HG02571 (cell line): ENCODE measurements around the gene LGALS4.
"Not testable (repeated sequence)": the region's sequence is repeated elsewhere in the genome, so short reads cannot be mapped to it uniquely, and the experiment has no call there.

Experiments used
- ATAC-seq: cut with Tn5 transposase; IDR thresholded peaks from one replicate; pipeline ENCODE4 v1.9.1; 2021; ENCODE audit warnings: mild to moderate bottlenecking, moderate library complexity; ENCODE audit not compliant: unreplicated experiment

The LGALS4 gene

DNA sequence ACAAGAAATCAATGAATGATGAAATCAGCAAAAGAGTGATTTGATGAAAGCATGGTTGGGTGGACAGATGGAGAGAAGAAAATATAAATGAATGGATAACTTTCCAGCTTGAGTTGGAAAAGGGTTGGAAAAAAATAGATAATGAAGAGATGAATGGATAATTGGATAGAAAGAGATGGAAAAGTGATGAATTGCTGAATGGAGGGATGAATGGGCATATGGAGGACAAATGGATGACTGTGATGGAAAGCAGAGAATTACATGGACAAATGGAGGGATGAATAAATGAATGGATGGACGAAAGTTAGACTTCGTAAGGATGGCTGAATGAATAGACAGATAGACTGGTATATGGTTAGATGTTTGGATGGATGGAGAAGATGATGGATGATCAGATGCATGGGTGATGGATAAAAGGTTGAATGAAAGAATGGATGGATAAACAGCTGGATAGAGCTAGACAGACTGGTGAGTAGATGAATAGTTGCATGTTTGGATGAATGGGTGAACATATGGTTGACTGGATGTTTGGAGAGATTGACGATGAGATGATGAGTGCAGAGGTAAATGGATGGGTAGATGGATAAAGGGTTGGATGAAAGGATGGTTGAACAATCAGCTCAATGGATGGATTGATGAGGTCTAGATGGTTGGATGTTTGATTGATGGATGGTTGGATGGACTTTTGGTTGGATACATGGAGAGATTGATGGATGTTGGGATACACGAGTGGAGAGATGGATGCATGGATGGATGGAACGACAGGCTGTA lies 12.0 kb downstream of the LGALS4 start:
- ATAC-seq, result no peak

DNA sequence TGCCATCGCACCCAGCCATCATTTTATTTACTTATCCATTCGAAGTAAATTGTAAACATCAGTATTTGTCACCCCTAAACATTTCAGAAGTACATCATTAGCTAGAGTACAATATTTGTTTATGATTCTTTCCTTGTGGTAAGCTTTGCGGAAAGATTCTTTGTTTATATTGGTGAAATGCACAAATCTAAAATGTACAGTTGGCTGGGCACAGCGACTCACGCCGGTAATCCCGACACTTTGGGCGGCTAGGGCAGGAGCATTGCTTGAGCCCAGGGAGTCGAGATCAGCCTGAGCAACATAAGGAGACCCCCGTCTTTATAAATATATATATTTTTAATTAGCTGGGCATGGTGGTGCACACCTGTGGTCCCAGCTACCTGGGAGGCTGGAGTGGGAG lies 13.6 kb downstream of the LGALS4 start:
- no peak for ATAC-seq

DNA sequence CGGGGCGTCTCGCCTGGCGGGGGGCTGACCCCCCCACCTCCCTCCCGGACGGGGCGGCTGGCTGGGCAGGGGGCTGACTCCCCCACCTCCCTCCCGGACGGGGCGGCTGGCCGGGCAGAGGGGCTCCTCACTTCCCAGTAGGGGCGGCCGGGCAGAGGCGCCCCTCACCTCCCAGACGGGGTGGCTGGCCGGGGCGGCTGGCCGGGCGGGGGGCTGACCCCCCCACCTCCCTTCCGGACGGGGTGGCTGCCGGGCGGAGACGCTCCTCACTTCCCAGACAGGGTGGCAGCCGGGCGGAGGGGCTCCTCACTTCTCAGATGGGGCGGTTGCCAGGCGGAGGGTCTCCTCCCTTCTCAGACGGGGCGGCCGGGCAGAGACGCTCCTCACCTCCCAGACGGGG lies 15.0 kb downstream of the LGALS4 start:
- not testable (repeated sequence) for ATAC-seq

DNA sequence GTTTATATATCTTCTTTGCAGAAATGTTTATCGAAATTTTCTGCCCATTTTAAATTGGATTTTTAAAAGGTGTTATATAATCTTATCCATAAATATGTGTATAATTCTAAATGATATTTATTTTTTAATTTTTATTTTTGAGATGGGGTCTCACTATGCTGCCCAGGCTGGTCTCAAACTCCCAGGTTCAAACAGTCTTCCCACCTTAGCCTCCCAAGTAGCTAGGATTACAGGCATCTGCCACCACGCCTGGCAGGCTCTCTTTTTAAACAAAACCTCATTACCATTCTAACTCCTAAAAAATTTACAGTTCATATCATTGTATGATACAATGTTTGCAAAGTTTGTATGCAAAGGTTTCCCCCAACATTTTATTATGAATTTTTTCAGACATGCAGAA lies 16.6 kb downstream of the LGALS4 start:
- ATAC-seq, result no peak

DNA sequence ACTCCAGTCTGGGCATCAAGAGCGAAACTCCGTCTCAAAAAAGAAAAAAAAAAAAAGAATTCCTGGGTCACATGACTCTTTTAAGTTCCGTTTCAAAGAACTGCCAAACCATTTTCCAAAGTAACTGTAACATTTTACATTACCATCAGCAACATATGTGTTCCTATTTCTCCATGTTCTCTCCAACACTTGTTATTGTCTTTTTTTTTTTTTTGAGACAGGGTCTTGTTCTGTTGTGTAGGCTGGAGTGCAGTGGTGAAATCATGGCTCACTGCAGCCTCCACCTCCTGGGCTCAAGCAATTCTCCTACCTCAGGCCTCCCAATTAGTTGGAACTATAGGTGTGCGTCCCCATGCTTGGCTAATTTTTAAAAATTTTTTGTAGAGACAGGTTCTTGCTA lies 17.2 kb downstream of the LGALS4 start:
- ATAC-seq, result no peak

DNA sequence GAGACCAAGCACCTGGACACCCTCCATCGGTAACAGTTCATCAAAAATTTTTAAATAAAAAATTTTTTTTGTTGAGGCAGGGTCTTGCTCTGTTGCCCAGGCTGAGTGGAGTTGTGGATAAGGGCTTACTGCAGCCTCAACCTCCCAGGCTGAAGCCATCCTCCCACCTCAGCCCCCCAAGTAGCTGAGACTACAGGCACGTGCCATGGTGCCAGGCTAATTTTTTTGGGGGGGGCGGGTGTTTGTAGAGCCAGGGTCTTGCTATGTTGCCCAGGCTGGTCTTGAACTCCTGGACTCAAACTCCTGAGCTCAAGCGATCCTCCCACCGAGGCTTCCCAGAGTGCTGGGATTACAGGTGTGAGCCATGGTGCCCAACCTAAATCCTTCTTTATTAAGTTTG lies 19.1 kb downstream of the LGALS4 start:
- ATAC-seq, result no peak

DNA sequence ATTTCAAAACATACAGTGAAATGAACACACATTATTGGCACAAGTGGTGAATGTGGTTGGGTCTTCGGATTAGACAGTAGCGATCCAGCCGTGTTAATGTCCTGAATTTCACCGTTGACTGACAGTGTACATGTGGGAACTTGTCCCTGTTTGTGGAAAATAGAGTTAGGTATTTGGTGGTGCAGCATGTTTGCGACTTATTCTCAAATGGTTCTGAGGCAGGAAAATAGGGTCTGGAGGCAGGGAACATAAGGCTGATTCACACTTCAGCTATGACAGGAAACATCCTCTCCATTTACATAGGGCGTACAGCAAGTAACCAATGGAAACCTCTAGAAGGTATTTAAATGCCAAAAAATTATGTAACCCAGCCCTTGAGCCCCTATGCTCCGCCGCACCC lies 19.6 kb downstream of the LGALS4 start:
- ATAC-seq, result no peak

DNA sequence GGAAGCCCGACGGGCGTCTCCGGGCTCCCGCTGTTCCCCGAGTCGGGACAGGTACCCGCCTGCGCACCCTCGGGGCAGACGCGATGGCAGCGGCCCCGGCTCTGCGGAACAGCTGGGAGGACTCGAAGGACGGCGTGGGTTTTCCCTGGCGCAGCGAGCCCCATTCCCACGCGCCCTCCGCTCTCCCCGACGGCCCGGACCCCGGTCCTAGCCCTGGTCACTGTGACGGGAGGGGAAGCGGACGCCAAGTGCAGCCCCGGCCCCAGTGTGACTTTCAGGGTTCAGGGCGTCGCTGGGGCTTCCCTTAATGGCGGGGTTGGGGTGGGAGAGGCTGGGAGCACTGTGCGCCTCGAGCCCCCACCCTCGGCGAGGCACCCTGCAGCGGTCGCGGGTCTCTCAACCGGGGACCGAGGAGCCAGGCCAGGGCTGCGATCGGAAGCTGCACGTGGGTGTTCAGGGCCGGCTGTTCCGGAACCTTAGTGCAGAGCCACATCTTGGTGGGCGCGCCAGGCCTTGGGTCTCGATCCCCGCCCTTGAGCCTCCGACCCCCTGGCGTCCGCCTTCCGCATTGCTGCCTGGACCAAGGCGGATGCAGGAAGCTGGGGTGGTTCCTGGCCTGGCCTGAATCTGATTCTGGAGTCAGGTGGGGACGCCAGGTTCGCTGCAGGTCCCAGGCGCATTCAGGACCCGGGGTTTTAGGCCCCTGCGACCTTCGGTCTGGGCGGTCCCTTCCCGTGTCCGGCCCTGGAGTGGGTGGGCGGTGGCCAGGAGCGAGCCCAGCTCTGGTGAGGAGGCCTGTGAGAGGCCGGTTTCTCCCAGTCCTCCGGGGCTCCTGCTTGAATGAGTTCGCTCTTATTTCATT lies 20.3 kb downstream of the LGALS4 start:
- ATAC-seq, result no peak

DNA sequence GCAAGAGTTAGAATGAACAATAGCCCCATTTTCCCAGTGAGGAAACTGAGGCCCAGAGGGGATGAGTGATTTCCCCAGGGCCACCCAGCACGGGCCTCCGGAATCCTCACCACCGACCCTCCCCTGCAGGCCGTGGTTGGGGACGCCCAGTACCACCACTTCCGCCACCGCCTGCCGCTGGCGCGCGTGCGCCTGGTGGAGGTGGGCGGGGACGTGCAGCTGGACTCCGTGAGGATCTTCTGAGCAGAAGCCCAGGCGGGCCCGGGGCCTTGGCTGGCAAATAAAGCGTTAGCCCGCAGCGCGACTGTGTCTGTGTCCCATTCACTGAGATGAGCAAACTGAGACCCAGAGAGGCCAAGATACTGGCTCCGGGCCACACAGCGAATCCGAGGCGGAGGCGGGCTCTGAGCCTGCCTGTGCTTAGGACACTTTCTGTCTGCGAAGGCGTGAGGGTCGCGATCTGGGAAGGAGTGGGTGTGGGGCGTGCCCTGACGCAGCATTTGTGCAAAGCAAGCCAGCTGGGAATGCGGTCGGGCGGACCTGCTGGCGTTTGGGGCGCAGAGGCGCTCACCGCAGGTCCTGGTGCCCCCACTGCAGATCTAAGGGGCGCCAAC lies 21.2 kb downstream of the LGALS4 start:
- not testable (repeated sequence) for ATAC-seq

DNA sequence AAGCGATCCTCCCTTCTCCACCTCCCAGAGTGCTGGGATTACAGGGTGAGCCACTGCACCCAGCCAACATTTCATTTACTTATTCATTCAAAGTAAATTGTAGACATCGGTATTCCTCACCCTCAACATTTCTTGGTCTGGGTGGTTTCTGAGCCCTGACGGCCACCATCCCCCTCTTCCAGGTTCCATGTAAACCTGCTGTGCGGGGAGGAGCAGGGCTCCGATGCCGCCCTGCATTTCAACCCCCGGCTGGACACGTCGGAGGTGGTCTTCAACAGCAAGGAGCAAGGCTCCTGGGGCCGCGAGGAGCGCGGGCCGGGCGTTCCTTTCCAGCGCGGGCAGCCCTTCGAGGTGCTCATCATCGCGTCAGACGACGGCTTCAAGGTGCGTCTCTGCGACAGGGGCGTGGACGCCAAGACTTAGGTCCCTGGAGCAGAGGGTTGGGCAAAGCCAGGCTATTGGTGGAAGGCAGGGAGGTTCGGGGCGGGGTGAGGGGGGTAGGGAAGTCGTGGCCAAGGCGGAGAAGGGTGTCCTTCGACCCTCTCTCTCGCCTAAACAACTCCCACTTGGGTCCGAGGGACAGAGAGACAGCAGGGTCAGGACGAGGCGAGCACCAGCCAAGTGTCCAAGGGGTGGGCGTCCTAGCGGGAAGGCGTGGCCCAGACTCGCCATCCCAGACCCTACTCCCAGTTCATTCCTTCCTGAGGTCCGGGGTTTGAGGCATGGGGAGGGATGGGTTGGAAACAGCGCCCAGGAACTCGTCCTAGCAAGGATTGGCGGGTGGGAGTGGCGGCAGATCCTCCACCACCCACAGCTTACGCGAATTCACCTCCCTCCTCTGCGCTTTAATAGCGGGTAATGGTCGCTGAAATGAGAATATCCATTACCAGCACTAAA lies 22.0 kb downstream of the LGALS4 start:
- ATAC-seq, result not testable (repeated sequence)

DNA sequence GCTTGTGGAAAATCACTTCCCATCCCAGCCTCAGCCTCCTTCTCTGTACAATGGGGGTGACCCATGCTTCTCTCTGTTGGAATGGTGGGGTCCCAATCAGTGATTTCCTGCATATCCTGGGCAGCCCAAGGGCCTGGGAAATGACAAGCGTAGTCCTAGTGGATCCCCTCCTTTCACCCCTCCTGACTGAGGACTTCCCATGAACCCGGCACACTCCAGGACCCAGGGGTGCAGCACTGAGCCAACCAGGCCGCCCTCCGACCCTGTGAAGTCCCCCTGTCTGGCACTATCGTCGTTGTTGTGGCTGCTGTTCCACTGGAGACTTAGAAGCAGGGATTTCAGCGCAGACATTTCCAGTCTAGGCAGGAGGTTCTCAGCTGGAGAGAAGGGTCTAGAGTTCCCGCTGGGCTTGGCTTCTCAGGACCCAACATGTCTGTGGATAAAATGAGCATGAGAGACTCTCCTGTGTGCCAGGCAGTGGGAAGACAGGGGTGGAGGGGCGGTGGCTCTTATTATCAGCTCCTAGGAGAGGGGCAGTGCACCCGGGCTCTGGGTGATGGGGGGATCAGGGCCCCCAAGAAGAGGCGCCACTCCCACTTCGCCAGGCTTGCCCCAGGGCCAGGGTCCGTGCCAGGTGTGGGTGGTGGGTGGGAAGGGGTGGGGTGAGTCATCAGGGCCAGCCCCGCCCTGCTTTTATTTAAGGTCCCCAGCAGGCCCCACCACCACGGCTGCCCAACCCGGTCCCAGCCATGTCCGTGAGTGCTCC lies 24.1 kb downstream of the LGALS4 start, which contains the start of gene LGALS7B:
Gene LGALS7B, plus strand, starts transcription at position 723 of the 766 bp plus-strand sequence. Its CDS starts 27 bp downstream, at position 750.
- ATAC-seq, result no peak

DNA sequence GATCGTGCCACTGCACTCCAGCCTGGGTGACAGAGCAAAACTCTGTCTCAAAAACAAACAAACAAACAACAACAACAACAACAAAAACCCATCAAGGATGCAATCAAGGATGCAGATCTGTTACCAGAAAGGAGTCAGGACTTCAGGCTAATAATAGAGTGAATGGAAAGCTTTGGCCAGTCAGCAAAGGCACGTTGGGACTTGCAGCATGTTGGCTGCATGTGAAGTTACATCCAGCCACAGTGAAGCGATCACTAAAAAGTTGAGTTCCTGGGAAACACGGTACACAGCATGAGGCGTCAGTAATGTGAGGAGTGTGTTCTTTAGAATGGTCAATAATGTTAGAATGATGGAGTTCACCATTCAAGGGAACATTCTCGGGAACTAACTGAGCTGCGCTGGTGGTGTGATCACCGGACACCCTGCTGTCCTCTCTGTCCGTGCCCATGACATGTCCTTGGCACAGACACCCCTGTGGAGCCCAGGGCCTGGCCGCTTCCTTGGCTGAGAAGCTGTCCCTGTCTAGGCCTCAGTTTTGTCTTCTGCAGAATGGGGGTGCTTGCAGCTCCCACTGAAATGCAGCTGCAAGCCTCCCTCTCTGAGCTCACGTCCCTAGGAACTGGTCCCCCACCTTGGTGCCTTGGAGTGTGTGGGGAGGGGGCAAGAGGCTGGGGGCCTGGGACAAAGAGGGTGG lies 26.0 kb downstream of the LGALS4 start:
- ATAC-seq, result no peak

DNA sequence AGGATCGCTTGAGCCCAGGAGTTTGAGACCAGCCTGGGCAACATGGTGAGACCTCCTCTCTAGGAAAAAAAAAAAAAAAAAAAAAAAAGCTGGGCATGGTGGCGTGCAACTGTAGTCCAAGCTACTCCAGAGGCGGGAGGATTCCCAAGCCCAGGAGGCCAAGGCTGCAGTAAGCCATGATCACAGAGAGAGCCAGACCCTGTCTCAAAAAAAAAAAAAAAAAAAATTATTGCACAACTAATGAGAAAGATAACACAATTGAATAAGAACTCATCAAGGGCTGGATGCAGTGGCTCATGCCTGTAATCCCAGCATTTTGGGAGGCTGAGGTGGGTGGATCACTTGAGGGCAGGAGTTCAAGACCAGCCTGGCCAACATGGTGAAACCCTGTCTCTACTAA lies 26.7 kb downstream of the LGALS4 start:
- ATAC-seq, result not testable (repeated sequence)

DNA sequence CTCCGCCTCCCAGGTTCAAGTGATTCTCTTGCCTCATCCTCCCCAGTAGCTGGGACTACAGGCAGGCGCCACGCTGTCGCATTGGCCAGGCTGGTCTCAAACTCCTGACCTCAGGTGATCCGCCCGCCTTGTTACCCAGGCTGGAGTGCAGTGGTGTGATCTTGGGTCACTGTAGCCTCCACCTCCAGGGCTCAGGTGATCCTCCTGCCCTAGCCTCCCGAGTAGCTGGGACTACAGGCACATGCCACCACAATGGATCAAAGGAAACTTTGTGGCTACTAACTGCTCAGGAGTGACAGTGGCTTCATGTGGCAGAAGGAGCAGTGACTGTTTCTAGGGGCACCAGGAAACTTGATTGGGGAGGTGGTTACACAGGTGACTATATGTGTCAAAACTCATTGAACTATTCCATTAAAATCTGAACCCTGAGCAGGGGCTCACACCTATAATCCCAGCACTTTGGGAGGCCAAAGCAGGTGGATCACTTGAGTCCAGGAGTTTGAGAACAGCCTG lies 27.5 kb downstream of the LGALS4 start:
- ATAC-seq, result no peak

DNA sequence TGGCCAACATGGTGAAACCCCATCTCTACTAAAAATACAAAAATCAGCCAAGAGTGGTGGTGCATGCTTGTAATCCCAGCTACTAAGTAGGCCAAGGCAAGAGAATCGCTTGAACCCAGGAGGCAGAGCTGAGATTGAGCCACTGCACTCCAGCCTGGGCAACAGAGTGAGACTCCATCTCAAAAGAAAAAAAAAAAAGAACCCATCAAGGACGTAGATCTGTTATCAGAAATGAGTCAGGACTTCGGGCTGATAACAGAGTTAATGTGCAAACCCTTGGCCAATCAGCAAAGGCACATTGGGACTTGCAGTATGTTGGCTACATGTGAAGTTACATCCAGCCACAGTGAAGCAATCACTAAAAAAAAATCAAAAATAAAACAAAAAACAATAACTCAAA lies 28.5 kb downstream of the LGALS4 start:
- no peak for ATAC-seq

DNA sequence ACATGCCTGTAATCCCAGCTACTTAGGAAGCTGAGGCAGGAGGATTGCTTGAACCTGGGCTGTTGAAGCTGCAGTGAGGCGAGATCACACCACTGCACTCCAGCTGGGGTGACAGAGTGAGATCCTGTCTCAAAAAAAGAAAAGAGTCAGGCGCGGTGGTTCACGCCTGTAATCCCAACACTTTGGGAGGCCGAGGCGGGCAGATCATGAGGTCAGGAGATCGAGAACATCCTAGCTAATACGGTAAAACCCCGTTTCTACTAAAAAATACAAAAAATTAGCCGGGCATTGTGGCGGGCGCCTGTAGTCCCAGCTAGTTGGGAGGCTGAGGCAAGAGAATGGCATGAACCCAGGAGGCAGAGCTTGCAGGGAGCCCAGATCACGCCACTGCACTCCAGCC lies 30.5 kb downstream of the LGALS4 start:
- not testable (repeated sequence) for ATAC-seq

DNA sequence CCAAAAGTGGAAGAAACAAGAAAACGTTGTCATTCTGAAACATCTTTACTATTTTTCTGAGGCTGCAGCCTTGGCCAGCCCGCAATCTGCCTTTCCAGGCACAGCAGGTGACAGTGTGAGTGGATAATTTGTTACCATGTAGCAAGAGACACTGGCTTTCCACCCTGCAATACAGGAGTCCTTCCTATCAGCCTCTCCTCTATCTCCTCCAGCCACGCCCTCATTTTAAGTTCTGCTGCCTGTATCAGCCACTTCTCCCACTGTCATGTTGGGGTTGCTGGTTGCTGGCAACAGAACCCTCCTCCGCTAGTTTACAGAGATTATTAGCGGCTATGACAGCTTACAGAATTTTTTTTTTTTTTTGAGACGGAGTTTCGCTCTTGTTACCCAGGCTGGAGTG lies 31.7 kb downstream of the LGALS4 start:
- no peak for ATAC-seq

DNA sequence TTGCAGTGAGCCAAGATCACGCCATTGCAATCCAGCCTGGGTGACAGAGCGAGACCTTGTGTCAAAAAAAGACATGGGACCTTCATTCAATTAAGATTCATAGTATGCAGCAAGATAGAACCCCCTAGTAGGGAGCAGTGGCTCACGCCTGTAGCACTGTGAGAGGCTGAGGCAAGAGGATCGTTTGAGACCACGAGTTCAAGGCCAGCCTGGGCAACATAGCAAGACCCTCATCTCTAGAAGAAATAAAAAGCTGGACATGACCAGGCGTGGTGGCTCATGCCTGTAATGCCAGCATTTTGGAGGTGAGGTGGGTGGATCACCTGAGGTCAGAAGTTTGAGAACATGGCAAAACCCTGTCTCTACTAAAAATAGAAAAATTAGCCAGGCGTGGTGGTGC lies 32.3 kb downstream of the LGALS4 start:
- ATAC-seq, result no peak

DNA sequence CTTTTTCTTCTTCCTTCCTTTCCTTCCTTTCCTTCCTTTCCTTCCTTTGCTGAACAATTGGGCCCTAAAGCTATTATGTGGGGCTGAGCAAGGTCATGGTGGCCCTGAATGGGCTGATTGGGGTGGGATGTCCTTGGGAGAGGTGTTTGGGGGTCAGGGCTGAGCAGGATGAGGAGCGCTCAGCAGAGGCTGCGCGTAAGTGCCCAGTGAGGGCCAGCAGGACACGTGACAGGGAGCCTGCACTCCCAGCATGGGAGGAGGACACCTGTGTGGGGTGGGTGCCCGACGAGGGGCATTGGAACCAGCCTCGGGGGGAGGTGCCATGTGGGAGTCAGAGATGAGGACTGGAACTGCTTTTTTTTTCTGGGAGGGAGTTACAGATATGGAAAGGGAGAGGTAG lies 34.0 kb downstream of the LGALS4 start:
- ATAC-seq, result no peak
